ENCODE measurements around the gene CHSY1. TPM values are rescaled to one million over a fixed set of nuclear protein-coding genes. Genes with fewer than 3 reads are reported as not detected.

Gene CHSY1
- total and polyA plus RNA-seq, 10 of the 15 experiments (the other 5 are each of a cell fraction or from before 2014, with no cell fraction given): 1.4 to 31.2 (median 10.5) TPM

- TF ChIP-seq RELB (IDR thresholded peaks at IDR 0.05; ENCODE audit: low read depth): no peak
- peak; percentile 98 for TF ChIP-seq GATAD2B (conservative IDR thresholded peaks at IDR 0.05; ENCODE audit: low read depth)
- TF ChIP-seq RCOR1 (conservative IDR thresholded peaks at IDR 0.05; ENCODE audit: low read depth, low read length): no peak
- TF ChIP-seq BCLAF1 (IDR thresholded peaks at IDR 0.05): no peak
- no peak for TF ChIP-seq SREBF1 (IDR thresholded peaks at IDR 0.05; ENCODE audit: low read length)
- TF ChIP-seq REST (IDR thresholded peaks at IDR 0.05; ENCODE audit: low read depth, low read length): no peak
- TF ChIP-seq SRF (IDR thresholded peaks at IDR 0.05; ENCODE audit: low read depth in 2 of 2, low read length in 2 of 2): no peak
- TF ChIP-seq CEBPZ (IDR thresholded peaks at IDR 0.05; ENCODE audit: low read depth, low read length): no peak
- peak; percentile 87 for TF ChIP-seq POLR2A (IDR thresholded peaks at IDR 0.05; ENCODE audit: low read depth, low read length)
- no peak for TF ChIP-seq MTA3 (IDR thresholded peaks at IDR 0.05; ENCODE audit: borderline replicate concordance, low read length)
- no peak for TF ChIP-seq MTA2 (IDR thresholded peaks at IDR 0.05; ENCODE audit: low read depth)
- TF ChIP-seq ZBTB4 (CRISPR knock-in tag; IDR thresholded peaks at IDR 0.05): no peak
- TF ChIP-seq PML (IDR thresholded peaks at IDR 0.05; ENCODE audit: low read length): no peak
- TF ChIP-seq PAX8 (IDR thresholded peaks at IDR 0.05): no peak
Observed at GRCh38 chr15:101251830-101252820, at the start of gene CHSY1 (continued).

All from GM12878 (cell line).